Fibroblast of lung (primary cell): Measurements from ENCODE around the gene TNIK. TPM values are rescaled to one million over a fixed set of nuclear protein-coding genes. Genes with fewer than 3 reads are reported as not detected.
A peak's percentile ranks its signal among the peaks of the same experiment; 100 is the strongest.
"Not testable (repeated sequence)": the region's sequence is repeated elsewhere in the genome, so short reads cannot be mapped to it uniquely, and the experiment has no call there.

Experiments
- DNase-seq, 2 donors: peaks; one replicate each; pipeline versions ENCODE4 v3.0.0 to v3.0.0-alpha.2; 2010; ENCODE audit warnings: low read depth in 2 of 2
- H2AFZ ChIP-seq: 2 replicates; pipeline ENCODE4 v1.5.1; 2012; ENCODE audit warnings: low read length, control low read depth, inconsistent platforms
- H3K27ac ChIP-seq: 2 replicates; pipeline ENCODE4 v1.5.1; 2011; ENCODE audit warnings: low read length, control low read depth; ENCODE audit not compliant: insufficient read depth
- H3K27me3 ChIP-seq: 2 replicates; pipeline ENCODE4 v1.5.1; 2011; ENCODE audit warnings: mild to moderate bottlenecking, low read length; ENCODE audit not compliant: control insufficient read depth, insufficient read depth
- H3K36me3 ChIP-seq: 2 replicates; pipeline ENCODE4 v1.5.1; 2011; ENCODE audit warnings: low read length; ENCODE audit not compliant: control insufficient read depth, insufficient read depth
- H3K4me1 ChIP-seq: 2 replicates; pipeline ENCODE4 v1.5.1; 2011; ENCODE audit warnings: low read length; ENCODE audit not compliant: control insufficient read depth, insufficient read depth; ENCODE audit errors: extremely low read depth
- H3K4me2 ChIP-seq: 2 replicates; pipeline ENCODE4 v1.5.1; 2011; ENCODE audit warnings: low read length, control low read depth; ENCODE audit not compliant: insufficient read depth; ENCODE audit errors: extremely low read depth
- H3K4me3 ChIP-seq, 4 experiments: fragments of 200-600 bp in 1 of 4; sonication (generic) in 1 of 4; replicated peaks in 1 of 4; 2 replicates each; pipeline ENCODE4 v1.5.1; 2011 to 2016; ENCODE audit warnings: low read length in 4 of 4, low read depth in 3 of 4, mild to moderate bottlenecking in 3 of 4, control low read depth in 2 of 4, inconsistent platforms in 1 of 4, mixed read lengths in 1 of 4; ENCODE audit not compliant: insufficient read depth in 1 of 4; ENCODE audit errors: control extremely low read depth in 1 of 4
- H3K79me2 ChIP-seq: 2 replicates; pipeline ENCODE4 v1.5.1; 2012; ENCODE audit warnings: mild to moderate bottlenecking, low read length, inconsistent platforms; ENCODE audit not compliant: control insufficient read depth, insufficient read depth
- H3K9ac ChIP-seq: 2 replicates; pipeline ENCODE4 v1.5.1; 2011; ENCODE audit warnings: mild to moderate bottlenecking, low read length, control low read depth; ENCODE audit not compliant: insufficient read depth
- H3K9me3 ChIP-seq: 2 replicates; pipeline ENCODE4 v1.5.1; 2012; ENCODE audit warnings: low read depth, low read length; ENCODE audit not compliant: control insufficient read depth, insufficient read depth
- H4K20me1 ChIP-seq: 2 replicates; pipeline ENCODE4 v1.5.1; 2011; ENCODE audit warnings: low read length; ENCODE audit not compliant: control insufficient read depth, insufficient read depth; ENCODE audit errors: extremely low read depth
- EZH2 ChIP-seq: IDR thresholded peaks from 2 replicates; pipeline ENCODE4 v1.5.1; 2012; ENCODE audit warnings: low read length, control low read depth, mild to moderate bottlenecking; ENCODE audit errors: missing control alignments
- polyA plus RNA-seq, 2 donors: library from polyadenylated mRNA; depleted of rRNA in 1 of 2; stranded (reverse) in 1 of 2; unstranded in 1 of 2; fragments of >200 nt; gene quantifications; 2 replicates each; pipeline ENCODE4 v1.2.1, GENCODE V29; 2011 to 2012; ENCODE audit warnings: missing spikeins in 1 of 2
- total RNA-seq: library from RNA; depleted of rRNA; stranded (reverse); fragments of >200 nt; gene quantifications from 2 replicates; pipeline ENCODE4 v1.2.1, GENCODE V29; 2014
- TF ChIP-seq, protein P1 (sequence below), 2 donors: IDR thresholded peaks in 1 of 2; conservative IDR thresholded peaks in 1 of 2; 1 replicate in 1 of 2; 2 replicates in 1 of 2; pipeline ENCODE4 v1.5.1; 2011 to 2012; ENCODE audit warnings: low read length in 2 of 2, control low read depth in 1 of 2, inconsistent platforms in 1 of 2, low read depth in 1 of 2, mild to moderate bottlenecking in 1 of 2

The TNIK gene
- total and polyA plus RNA-seq, 2 donors (not counting 1 experiment from before 2014, with no cell fraction given) = 13.8 to 39.3 TPM

DNA sequence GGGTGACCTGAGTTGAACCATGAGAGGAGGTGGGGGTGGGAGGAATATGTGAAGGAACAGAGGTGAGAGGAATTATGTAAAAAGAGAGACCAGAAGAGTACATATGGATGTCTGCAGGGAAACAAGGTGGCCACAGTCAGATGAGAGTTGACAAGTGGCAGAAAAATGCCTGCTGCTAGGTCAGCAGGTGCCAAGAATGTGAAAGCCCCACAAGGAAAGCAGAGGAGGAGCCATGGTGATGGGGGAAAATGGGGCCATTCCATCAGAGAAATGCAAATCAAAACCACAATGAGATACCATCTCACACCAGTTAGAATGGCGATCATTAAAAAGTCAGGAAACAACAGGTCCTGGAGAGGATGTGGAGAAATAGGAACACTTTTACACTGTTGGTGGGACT lies 156.2 kb downstream of the TNIK start:
- not testable (repeated sequence) for H2AFZ ChIP-seq, H3K4me1 ChIP-seq, H3K27ac ChIP-seq, H3K9ac ChIP-seq, H3K27me3 ChIP-seq, H4K20me1 ChIP-seq, H3K9me3 ChIP-seq, H3K4me2 ChIP-seq, H3K4me3 ChIP-seq, H3K36me3 ChIP-seq
- DNase-seq = peak in 1 of 2 donors; percentile 42
- H3K79me2 ChIP-seq = peaks cover 11% of the 10 kb centered on the region

DNA sequence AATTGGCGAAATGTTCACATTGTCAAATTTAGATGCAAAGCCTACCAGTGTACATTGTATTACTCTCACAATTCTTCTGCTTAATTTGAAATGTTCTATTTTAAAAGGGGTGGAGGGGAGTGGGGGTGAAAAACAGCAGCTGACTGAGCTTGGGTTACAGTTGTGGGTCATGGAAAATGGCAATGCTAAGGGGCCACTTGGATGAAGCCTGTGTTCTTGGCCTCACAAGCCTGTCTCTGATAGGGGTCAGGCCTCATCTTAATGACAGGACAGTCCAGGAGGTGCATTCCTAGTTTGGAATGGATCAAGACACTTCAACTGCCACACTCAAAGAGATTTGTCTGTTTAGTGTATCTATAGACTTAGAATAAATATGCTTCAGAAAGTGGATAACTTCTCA lies 158.2 kb downstream of the TNIK start:
- no peak overlapping the region for H3K9ac ChIP-seq
- H3K79me2 ChIP-seq = peaks cover 9% of the 10 kb centered on the region
- no peaks in the 10 kb centered on the region for H3K27me3 ChIP-seq
- no peak overlapping the region for H2AFZ ChIP-seq
- H3K4me1 ChIP-seq = peaks cover 1% of the 10 kb centered on the region
- DNase-seq = no peak
- no peak overlapping the region for H3K27ac ChIP-seq
- no peaks in the 10 kb centered on the region for H3K36me3 ChIP-seq
- H3K4me3 ChIP-seq = no peak overlapping the region
- no peak overlapping the region for H3K4me2 ChIP-seq
- no peak for TF ChIP-seq EZH2
- TF ChIP-seq, protein P1, sequence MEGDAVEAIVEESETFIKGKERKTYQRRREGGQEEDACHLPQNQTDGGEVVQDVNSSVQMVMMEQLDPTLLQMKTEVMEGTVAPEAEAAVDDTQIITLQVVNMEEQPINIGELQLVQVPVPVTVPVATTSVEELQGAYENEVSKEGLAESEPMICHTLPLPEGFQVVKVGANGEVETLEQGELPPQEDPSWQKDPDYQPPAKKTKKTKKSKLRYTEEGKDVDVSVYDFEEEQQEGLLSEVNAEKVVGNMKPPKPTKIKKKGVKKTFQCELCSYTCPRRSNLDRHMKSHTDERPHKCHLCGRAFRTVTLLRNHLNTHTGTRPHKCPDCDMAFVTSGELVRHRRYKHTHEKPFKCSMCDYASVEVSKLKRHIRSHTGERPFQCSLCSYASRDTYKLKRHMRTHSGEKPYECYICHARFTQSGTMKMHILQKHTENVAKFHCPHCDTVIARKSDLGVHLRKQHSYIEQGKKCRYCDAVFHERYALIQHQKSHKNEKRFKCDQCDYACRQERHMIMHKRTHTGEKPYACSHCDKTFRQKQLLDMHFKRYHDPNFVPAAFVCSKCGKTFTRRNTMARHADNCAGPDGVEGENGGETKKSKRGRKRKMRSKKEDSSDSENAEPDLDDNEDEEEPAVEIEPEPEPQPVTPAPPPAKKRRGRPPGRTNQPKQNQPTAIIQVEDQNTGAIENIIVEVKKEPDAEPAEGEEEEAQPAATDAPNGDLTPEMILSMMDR (conservative IDR thresholded peaks at IDR 0.05 in 1 of 2, IDR thresholded peaks at IDR 0.05 in 1 of 2; ENCODE audit: low read depth in 1 of 2, low read length in 2 of 2) = no peak
- no peaks in the 10 kb centered on the region for H3K9me3 ChIP-seq
- H4K20me1 ChIP-seq = no peaks in the 10 kb centered on the region

DNA sequence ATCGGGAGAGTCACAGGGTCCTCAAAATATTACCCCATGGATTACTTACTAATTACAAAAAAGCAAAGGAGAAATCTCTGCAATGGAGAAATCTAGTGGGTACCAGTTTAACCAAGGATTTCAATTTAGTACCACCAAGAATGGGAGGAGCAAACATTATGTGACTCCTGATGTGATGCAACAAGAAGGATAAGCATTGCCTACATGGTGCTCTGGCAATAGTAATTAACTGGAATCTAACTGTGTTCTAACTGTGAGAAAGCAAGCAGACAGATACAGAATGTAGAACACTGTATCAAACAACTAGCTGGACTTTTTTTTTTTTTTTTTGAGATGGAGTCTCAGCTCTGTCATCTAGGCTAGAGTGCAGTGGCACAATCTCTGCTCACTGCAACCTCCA lies 159.2 kb downstream of the TNIK start:
- TF ChIP-seq, protein P1 (conservative IDR thresholded peaks at IDR 0.05 in 1 of 2, IDR thresholded peaks at IDR 0.05 in 1 of 2; ENCODE audit: low read depth in 1 of 2, low read length in 2 of 2) = no peak
- TF ChIP-seq EZH2 = no peak

DNA sequence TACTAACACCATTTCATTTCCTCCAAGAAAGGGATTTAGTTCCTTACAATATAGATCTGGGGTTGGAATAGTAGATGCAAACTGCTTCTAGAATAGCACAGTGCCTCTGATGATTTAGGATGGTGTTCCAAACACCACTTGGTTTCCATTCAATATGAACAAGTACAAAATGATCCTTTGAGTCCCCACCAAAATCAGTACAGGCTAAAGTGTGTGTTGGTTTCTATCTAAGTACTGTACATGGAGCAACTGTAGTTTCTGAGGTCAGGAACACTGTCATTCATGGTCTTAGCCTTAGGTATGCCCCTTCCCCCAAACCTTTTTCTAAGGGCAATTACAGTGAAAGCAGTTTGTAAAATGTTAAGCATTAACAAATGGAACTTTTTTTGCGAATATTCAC lies 162.3 kb downstream of the TNIK start:
- no peaks in the 10 kb centered on the region for H3K4me1 ChIP-seq
- H3K27me3 ChIP-seq = no peaks in the 10 kb centered on the region
- no peak overlapping the region for H3K4me2 ChIP-seq
- TF ChIP-seq, protein P1 (conservative IDR thresholded peaks at IDR 0.05 in 1 of 2, IDR thresholded peaks at IDR 0.05 in 1 of 2; ENCODE audit: low read depth in 1 of 2, low read length in 2 of 2) = no peak
- no peak for TF ChIP-seq EZH2
- H3K79me2 ChIP-seq = no peaks in the 10 kb centered on the region
- H2AFZ ChIP-seq = no peak overlapping the region
- H3K4me3 ChIP-seq = no peak overlapping the region
- no peak overlapping the region for H3K9ac ChIP-seq
- H3K27ac ChIP-seq = no peak overlapping the region
- no peaks in the 10 kb centered on the region for H4K20me1 ChIP-seq
- DNase-seq = no peak
- H3K36me3 ChIP-seq = no peaks in the 10 kb centered on the region
- no peaks in the 10 kb centered on the region for H3K9me3 ChIP-seq

More for the DNA sequence above, 159.2 kb downstream of the TNIK start:
- DNase-seq = no peak
- Histone ChIP-seq H3K9me3 (no peaks in the 10 kb centered on the region), H3K4me1 (no peaks in the 10 kb centered on the region), H3K36me3 (no peaks in the 10 kb centered on the region), H3K4me3 (no peak overlapping the region), H3K9ac (no peak overlapping the region), H3K27me3 (no peaks in the 10 kb centered on the region), H3K4me2 (no peak overlapping the region), H3K79me2 (peaks cover 8% of the 10 kb centered on the region), H4K20me1 (no peaks in the 10 kb centered on the region), H2AFZ (no peak overlapping the region), H3K27ac (no peak overlapping the region)
